Stimulated activated CD8-positive, alpha-beta memory T cell treated with anti-CD3 and anti-CD28 coated beads, Interleukin-12 subunit alpha, Interleukin-12 subunit beta, amount 100 ng/mL, for 24 hours (primary cell): Measurements from ENCODE around the gene LMO2.

Experiments used
- DNase-seq: peaks from one replicate; pipeline ENCODE4 v3.0.0-alpha.2; 2020; ENCODE audit errors: extremely low read depth

The LMO2 gene

DNA sequence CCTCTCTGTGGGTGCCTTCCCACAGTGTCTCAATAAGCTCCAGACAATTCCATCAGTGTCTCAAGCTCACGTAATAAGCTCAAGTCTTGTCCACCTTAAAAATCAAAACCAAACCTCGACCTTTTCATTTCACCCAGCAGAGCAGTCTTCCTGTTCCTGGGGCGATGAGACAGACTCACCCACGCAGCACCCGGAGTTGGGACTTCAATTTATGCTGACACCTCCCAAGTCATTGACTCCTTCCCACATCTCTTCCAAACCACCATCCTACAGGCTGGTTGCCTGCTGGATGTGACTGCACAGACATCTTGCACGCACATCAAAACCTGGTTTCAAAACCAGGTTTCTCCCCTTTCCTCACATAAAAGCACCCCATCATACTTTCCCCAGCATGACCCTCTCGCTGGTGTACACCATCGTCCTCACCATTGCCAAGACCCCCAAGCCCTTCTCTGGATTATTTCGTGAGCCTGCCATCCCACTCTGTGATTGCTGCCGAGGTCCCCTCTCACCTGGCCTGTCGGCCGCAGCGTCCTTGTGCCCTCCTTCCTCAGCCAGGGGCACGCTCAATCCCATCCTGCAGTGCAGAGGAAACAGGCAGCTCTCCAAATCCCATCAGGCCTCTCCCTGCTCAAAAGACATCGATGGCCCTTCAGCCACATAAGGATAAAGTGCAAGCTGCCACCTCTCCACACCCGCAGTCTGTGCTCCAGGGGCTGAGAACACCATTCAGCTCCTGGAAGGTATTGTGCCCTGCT lies 72.4 kb downstream of the LMO2 start:
- DNase-seq, result no peak
